SK-N-MC (cell line): Measurements from ENCODE around the gene HOXC12.

Source experiments
- DNase-seq: peaks from one replicate; pipeline ENCODE4 v3.0.0-alpha.2; 2011; ENCODE audit warnings: low read depth, low spot score
- H3K27ac ChIP-seq: fragments of 200-600 bp; sonication (generic); 2 replicates; pipeline ENCODE4 v1.5.1; 2016; ENCODE audit warnings: mixed run types
- H3K36me3 ChIP-seq: fragments of 200-600 bp; sonication (generic); 2 replicates; pipeline ENCODE4 v1.6.1; 2017; ENCODE audit warnings: antibody characterized with exemption, low read length, mixed read lengths; ENCODE audit not compliant: insufficient read depth
- H3K4me3 ChIP-seq: fragments of 200-600 bp; sonication (generic); 2 replicates; pipeline ENCODE4 v1.5.1; 2016
- H3K9ac ChIP-seq: fragments of 200-600 bp; sonication (generic); 2 replicates; pipeline ENCODE4 v1.8.0; 2017; ENCODE audit warnings: mixed run types, mixed read lengths; ENCODE audit not compliant: insufficient read length
- H3K9me3 ChIP-seq: fragments of 200-600 bp; sonication (generic); 2 replicates; pipeline ENCODE4 v1.6.1; 2017; ENCODE audit warnings: low read depth, mild to moderate bottlenecking, antibody characterized with exemption, low read length, moderate library complexity, mixed read lengths
- EZH2 ChIP-seq: fragments of 200-600 bp; sonication (generic); IDR thresholded peaks from one replicate; pipeline ENCODE4 v1.6.1; 2017; ENCODE audit warnings: antibody characterized with exemption
- FOXP2 ChIP-seq: optimal IDR thresholded peaks from 2 replicates; pipeline ENCODE3; 2011; ENCODE audit warnings: mild to moderate bottlenecking, moderate library complexity; ENCODE audit not compliant: insufficient read depth; ENCODE audit errors: extremely low read length, control extremely low read depth
- POLR2AphosphoS5 ChIP-seq: IDR thresholded peaks from 2 replicates; pipeline ENCODE4 v1.6.1; 2012; ENCODE audit warnings: mild to moderate bottlenecking, low read depth, low read length, borderline replicate concordance

Gene HOXC12

GRCh38 chr12:53987787-53988230 is 33.1 kb downstream of the HOXC12 start:
- TF ChIP-seq EZH2, result no peak
- TF ChIP-seq POLR2AphosphoS5, result no peak
- no peak for TF ChIP-seq FOXP2
- Histone ChIP-seq H3K9me3 (no peaks in the 10 kb centered on the region), H3K4me3 (no peak overlapping the region), H3K27ac (no peak overlapping the region), H3K36me3 (no peaks in the 10 kb centered on the region), H3K9ac (no peak overlapping the region)
- no peak for DNase-seq

GRCh38 chr12:53988541-53989226 is 34.0 kb downstream of the HOXC12 start:
- no peak overlapping the region for H3K9ac ChIP-seq
- H3K4me3 ChIP-seq, result peak overlapping the region; percentile 74
- H3K27ac ChIP-seq, result 0 out of 2 replicates have a peak overlapping the region, but pooled peaks have one; percentile 5
- TF ChIP-seq POLR2AphosphoS5, result peak; percentile 50; the same call in 1 of the 2 replicates
- no peak for TF ChIP-seq FOXP2
- TF ChIP-seq EZH2, result no peak
- H3K9me3 ChIP-seq, result no peaks in the 10 kb centered on the region
- no peaks in the 10 kb centered on the region for H3K36me3 ChIP-seq
- no peak for DNase-seq

GRCh38 chr12:53989227-53990113 is 34.8 kb downstream of the HOXC12 start:
- TF ChIP-seq POLR2AphosphoS5, result no peak; the same call in 1 of the 2 replicates
- TF ChIP-seq FOXP2, result no peak
- TF ChIP-seq EZH2, result no peak
- no peaks in the 10 kb centered on the region for H3K36me3 ChIP-seq
- peak overlapping the region; percentile 47 for H3K9ac ChIP-seq
- no peaks in the 10 kb centered on the region for H3K9me3 ChIP-seq
- H3K27ac ChIP-seq, result no peak overlapping the region
- H3K4me3 ChIP-seq, result peak overlapping the region; percentile 74
- DNase-seq, result peak; percentile 84

- Histone ChIP-seq H3K4me3 (no peak overlapping the region), H3K9ac (no peak overlapping the region), H3K27ac (no peak overlapping the region), H3K9me3 (no peaks in the 10 kb centered on the region), H3K36me3 (no peaks in the 10 kb centered on the region)
- TF ChIP-seq EZH2 (no peak), POLR2AphosphoS5 (no peak), FOXP2 (no peak)
- DNase-seq, result no peak
These were observed 35.8 kb downstream of the HOXC12 start for GRCh38 chr12:53990311-53991076.

GRCh38 chr12:53991077-53991460 is 36.4 kb downstream of the HOXC12 start:
- Histone ChIP-seq H3K27ac (no peak overlapping the region), H3K4me3 (no peak overlapping the region)
- no peak for TF ChIP-seq FOXP2
- no peak for TF ChIP-seq POLR2AphosphoS5
- TF ChIP-seq EZH2, result no peak

GRCh38 chr12:53992377-53992889 is 37.7 kb downstream of the HOXC12 start:
- no peaks in the 10 kb centered on the region for H3K36me3 ChIP-seq
- H3K9me3 ChIP-seq, result no peaks in the 10 kb centered on the region
- no peak overlapping the region for H3K9ac ChIP-seq
- DNase-seq, result no peak
- TF ChIP-seq EZH2 (no peak), FOXP2 (no peak)
- no peak overlapping the region for H3K4me3 ChIP-seq
- H3K27ac ChIP-seq, result 0 out of 2 replicates have a peak overlapping the region, but pooled peaks have one; percentile 2

More at GRCh38 chr12:53991077-53991460, 36.4 kb downstream of the HOXC12 start:
- no peaks in the 10 kb centered on the region for H3K36me3 ChIP-seq
- H3K9ac ChIP-seq, result no peak overlapping the region
- DNase-seq, result no peak
- no peaks in the 10 kb centered on the region for H3K9me3 ChIP-seq

- Histone ChIP-seq H3K4me3 (0 out of 2 replicates have a peak overlapping the region, but pooled peaks have one; percentile 2), H3K36me3 (no peaks in the 10 kb centered on the region), H3K27ac (peak overlapping the region; percentile 75), H3K9me3 (no peaks in the 10 kb centered on the region), H3K9ac (peak overlapping the region; percentile 4)
- no peak for DNase-seq
- TF ChIP-seq EZH2, result no peak
- no peak for TF ChIP-seq FOXP2
- no peak for TF ChIP-seq POLR2AphosphoS5
These were observed 38.7 kb downstream of the HOXC12 start for GRCh38 chr12:53993162-53994008.

GRCh38 chr12:53994009-53994263 is 39.2 kb downstream of the HOXC12 start:
- H3K9me3 ChIP-seq, result no peaks in the 10 kb centered on the region
- H3K4me3 ChIP-seq, result no peak overlapping the region
- H3K9ac ChIP-seq, result no peak overlapping the region
- H3K27ac ChIP-seq, result peak overlapping the region; percentile 75
- no peaks in the 10 kb centered on the region for H3K36me3 ChIP-seq
- TF ChIP-seq FOXP2, result no peak
- TF ChIP-seq EZH2, result no peak
- no peak for TF ChIP-seq POLR2AphosphoS5
- DNase-seq, result no peak
